Right lobe of liver (tissue), 4 donors: Measurements from ENCODE around the gene LONP1.

Source experiments
- POLR2A ChIP-seq: fragments of 450-650 bp; IDR thresholded peaks from one replicate; pipeline ENCODE4 v1.6.1; 2017; ENCODE audit warnings: antibody characterized with exemption, mild to moderate bottlenecking
- TF ChIP-seq, protein P1 (sequence below), 4 donors: fragments of 200-600 bp in 3 of 4; fragments of 450-650 bp in 1 of 4; IDR thresholded peaks; one replicate each; pipeline versions ENCODE4 v1.5.1 to v1.8.0; 2016 to 2022; ENCODE audit warnings: antibody characterized with exemption in 4 of 4, mild to moderate bottlenecking in 2 of 4
- donor health status: DM: no; HTN: no; CAD: no.
- donor health status: DM: no; HTN: no; CAD: no.
- donor health status: DM: no; HTN: yes; CAD: no.

DNA sequence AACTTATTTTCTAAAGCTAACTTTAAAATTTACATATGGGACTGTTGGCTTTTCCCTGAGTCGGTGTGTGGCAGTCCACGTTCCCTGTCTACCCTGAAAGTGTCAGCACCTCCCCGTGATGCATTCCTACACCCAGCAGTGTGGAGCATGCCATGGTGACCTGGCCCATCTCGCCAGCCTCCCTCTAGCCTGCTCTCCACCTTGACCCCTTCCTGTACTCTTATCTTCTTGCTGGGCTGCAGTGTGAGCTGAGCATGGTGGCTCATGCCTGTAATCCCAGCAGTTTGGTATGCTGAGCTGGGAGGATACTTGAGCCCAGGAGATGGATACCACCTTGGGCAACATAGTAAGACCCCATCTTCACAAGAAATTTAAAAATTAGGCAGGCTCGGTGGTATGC, 65.0 kb downstream of the LONP1 start:
- TF ChIP-seq, protein P1, sequence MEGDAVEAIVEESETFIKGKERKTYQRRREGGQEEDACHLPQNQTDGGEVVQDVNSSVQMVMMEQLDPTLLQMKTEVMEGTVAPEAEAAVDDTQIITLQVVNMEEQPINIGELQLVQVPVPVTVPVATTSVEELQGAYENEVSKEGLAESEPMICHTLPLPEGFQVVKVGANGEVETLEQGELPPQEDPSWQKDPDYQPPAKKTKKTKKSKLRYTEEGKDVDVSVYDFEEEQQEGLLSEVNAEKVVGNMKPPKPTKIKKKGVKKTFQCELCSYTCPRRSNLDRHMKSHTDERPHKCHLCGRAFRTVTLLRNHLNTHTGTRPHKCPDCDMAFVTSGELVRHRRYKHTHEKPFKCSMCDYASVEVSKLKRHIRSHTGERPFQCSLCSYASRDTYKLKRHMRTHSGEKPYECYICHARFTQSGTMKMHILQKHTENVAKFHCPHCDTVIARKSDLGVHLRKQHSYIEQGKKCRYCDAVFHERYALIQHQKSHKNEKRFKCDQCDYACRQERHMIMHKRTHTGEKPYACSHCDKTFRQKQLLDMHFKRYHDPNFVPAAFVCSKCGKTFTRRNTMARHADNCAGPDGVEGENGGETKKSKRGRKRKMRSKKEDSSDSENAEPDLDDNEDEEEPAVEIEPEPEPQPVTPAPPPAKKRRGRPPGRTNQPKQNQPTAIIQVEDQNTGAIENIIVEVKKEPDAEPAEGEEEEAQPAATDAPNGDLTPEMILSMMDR (IDR thresholded peaks at IDR 0.05) = no peak
- TF ChIP-seq POLR2A = no peak
